Psoas muscle (tissue), 8 donors: Measurements from ENCODE around the gene CUL3. TPM values are rescaled to one million over a fixed set of nuclear protein-coding genes. Genes with fewer than 3 reads are reported as not detected.
"Not testable (repeated sequence)": the region's sequence is repeated elsewhere in the genome, so short reads cannot be mapped to it uniquely, and the experiment has no call there.

Source experiments
- ATAC-seq, 4 donors: fragments of 200-7000 bp; cut with Tn5 transposase; one replicate each; pipeline ENCODE4 v1.9.1; 2020; ENCODE audit warnings: moderate library complexity in 3 of 4, mild to moderate bottlenecking in 2 of 4
- DNase-seq, 2 donors: peaks; one replicate each; pipeline ENCODE4 v3.0.0-alpha.2; 2020
- H3K27ac ChIP-seq: fragments of 200-600 bp; one replicate; pipeline ENCODE4 v1.8.0; 2022
- H3K27me3 ChIP-seq, 3 donors: fragments of 200-600 bp in 1 of 3; one replicate each; pipeline versions ENCODE4 v1.6.1 to v1.8.0; 2013 to 2022; ENCODE audit warnings: low read length in 2 of 3, mild to moderate bottlenecking in 2 of 3, moderate library complexity in 1 of 3; ENCODE audit not compliant: insufficient read depth in 3 of 3
- H3K36me3 ChIP-seq, 2 donors: fragments of 200-600 bp in 1 of 2; one replicate each; pipeline versions ENCODE4 v1.6.1 to v1.8.0; 2013 to 2022; ENCODE audit warnings: low read depth in 1 of 2, mild to moderate bottlenecking in 1 of 2, moderate library complexity in 1 of 2; ENCODE audit not compliant: insufficient read depth in 1 of 2
- H3K4me1 ChIP-seq: fragments of 200-600 bp; one replicate; pipeline ENCODE4 v1.8.0; 2022
- H3K4me3 ChIP-seq: fragments of 200-600 bp; one replicate; pipeline ENCODE4 v1.8.0; 2022; ENCODE audit warnings: mild to moderate bottlenecking
- H3K9me3 ChIP-seq: fragments of 200-600 bp; one replicate; pipeline ENCODE4 v1.8.0; 2022
- WGBS, 3 donors: extraction: QIAGEN DNeasy Blood & Tissue Kit; methylation state at CpG; one replicate each; pipeline versions ENCODE4 v1.1.6 to v1.1.7; 2013; 5-methylcytosine and 5-hydroxymethylcytosine counted together
- intact Hi-C, 2 donors: fragments of 100-400 bp; cut with DNase I; formaldehyde crosslinking; loops; one replicate each; pipeline versions ENCODE4 v1.11.0 to v1.14.2; 2022
- polyA plus RNA-seq, 3 donors: library from polyadenylated mRNA; stranded (reverse); fragments of 200-250 nt; gene quantifications; one replicate each; pipeline ENCODE4 v1.2.3, GENCODE V29; 2013
- total RNA-seq, 4 donors: library from RNA; stranded (reverse); fragmentation: NEBNext Ultra II Directional in 2 of 4; extraction: Animal tissue kit (Norgen Biotek cat#: 25700) in 2 of 4; gene quantifications; one replicate each; pipeline versions ENCODE4 v1.2.1 to v1.2.4, GENCODE V29; 2021 to 2023
- TF ChIP-seq, protein P1 (sequence below): fragments of 200-600 bp; IDR thresholded peaks from one replicate; pipeline ENCODE4 v1.8.0; 2022; ENCODE audit warnings: antibody characterized with exemption
- donor health status: healthy with polysubstance abuse.
- donor health status: DM: no; HTN: no; CAD: no; lungs with moderate emphysema.
- donor health status: Bipolar disorder and iron deficiency.
- donor health status: healthy.
- donor health status: DM: yes; HTN: yes; CAD: no.
- donor health status: DM: no; HTN: no; CAD: no.
- donor health status: DM: no; HTN: no; CAD: no.
- donor health status: DM: yes; HTN: yes; CAD: no.

Gene CUL3
- total and polyA plus RNA-seq, 7 donors: 103 to 218 (median 128) TPM

DNA sequence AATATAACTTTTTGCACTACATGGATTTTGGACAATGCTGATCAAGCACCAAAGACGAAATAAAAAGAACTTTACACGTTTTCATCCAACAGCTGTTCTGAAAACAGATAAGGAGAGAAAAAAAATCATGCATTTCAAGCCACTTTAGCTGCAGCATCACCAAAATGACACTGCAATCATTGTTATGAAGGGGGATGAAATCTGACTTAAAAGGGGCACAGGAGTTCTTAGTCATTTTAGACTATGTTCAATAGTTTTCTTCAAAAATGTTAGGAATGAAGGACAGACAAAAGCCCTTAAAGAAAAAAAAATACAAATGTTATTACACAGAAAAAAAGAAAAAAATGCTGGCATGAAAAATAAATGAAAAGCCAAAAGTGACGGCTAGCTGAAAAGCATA, 71.2 kb downstream of the CUL3 start:
- Histone ChIP-seq H3K9me3 (no peaks in the 10 kb centered on the region), H3K27ac (no peak overlapping the region), H3K4me1 (peaks cover 2% of the 10 kb centered on the region), H3K4me3 (no peak overlapping the region), H3K36me3 (peaks cover 0 to 8% of the 10 kb centered on the region in 2 donors), H3K27me3 (no peaks in the 10 kb centered on the region)
- ATAC-seq (no peak), DNase-seq (no peak)
- intact Hi-C loops: no loop called here
- TF ChIP-seq, protein P1, sequence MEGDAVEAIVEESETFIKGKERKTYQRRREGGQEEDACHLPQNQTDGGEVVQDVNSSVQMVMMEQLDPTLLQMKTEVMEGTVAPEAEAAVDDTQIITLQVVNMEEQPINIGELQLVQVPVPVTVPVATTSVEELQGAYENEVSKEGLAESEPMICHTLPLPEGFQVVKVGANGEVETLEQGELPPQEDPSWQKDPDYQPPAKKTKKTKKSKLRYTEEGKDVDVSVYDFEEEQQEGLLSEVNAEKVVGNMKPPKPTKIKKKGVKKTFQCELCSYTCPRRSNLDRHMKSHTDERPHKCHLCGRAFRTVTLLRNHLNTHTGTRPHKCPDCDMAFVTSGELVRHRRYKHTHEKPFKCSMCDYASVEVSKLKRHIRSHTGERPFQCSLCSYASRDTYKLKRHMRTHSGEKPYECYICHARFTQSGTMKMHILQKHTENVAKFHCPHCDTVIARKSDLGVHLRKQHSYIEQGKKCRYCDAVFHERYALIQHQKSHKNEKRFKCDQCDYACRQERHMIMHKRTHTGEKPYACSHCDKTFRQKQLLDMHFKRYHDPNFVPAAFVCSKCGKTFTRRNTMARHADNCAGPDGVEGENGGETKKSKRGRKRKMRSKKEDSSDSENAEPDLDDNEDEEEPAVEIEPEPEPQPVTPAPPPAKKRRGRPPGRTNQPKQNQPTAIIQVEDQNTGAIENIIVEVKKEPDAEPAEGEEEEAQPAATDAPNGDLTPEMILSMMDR: no peak
- WGBS, 3 donors: 42 to 54% (median 47%) methylated on average over 3 of the region's 3 CpGs

- Histone ChIP-seq H3K27ac (no peak overlapping the region), H3K9me3 (no peaks in the 10 kb centered on the region), H3K4me1 (no peaks in the 10 kb centered on the region), H3K27me3 (no peaks in the 10 kb centered on the region), H3K36me3 (peaks cover 3 to 43% of the 10 kb centered on the region in 2 donors), H3K4me3 (no peak overlapping the region)
- DNase-seq (no peak), ATAC-seq (no peak)
- WGBS, 3 donors: 96 to 99% (median 98%) methylated on average over 1 of the region's 1 CpG
- TF ChIP-seq, protein P1: no peak
- intact Hi-C loops: no loop called here
Measured at GRCh38 chr2:224507789-224508188, 77.4 kb downstream of the CUL3 start.

DNA sequence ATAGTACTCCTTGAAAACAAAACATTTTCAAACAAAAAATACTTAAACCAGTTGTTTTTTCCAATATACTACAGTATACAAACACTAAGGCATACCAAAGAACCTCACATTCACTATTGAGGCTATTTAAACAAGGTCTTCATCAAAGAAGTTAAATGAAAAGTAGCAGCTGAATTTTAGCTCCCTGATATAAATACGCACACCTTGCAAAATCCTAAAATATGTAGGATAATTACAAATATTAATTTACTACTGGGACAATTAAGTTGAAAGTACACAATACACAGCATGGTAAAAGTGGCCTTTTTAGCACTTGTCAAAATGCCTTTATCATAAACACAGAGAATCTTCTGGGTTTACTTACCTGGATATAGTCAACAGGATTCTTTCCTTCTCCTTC, 78.7 kb downstream of the CUL3 start:
- H3K4me1 ChIP-seq: no peaks in the 10 kb centered on the region
- no peaks in the 10 kb centered on the region for H3K9me3 ChIP-seq
- 97 to 100% (median 98%) methylated on average over 1 of the region's 1 CpG for WGBS, 3 donors
- TF ChIP-seq, protein P1: no peak
- peaks cover 3 to 53% of the 10 kb centered on the region in 2 donors for H3K36me3 ChIP-seq
- no peak overlapping the region for H3K4me3 ChIP-seq
- no peak for DNase-seq
- no peak overlapping the region for H3K27ac ChIP-seq
- intact Hi-C loops: no loop called here
- no peaks in the 10 kb centered on the region for H3K27me3 ChIP-seq
- ATAC-seq: no peak

- Histone ChIP-seq H3K27ac (no peak overlapping the region), H3K36me3 (peaks cover 3 to 97% of the 10 kb centered on the region in 2 donors), H3K27me3 (no peaks in the 10 kb centered on the region), H3K9me3 (no peaks in the 10 kb centered on the region), H3K4me3 (no peak overlapping the region), H3K4me1 (no peaks in the 10 kb centered on the region)
- DNase-seq: no peak
- 80 to 86% (median 85%) methylated on average over 3 of the region's 3 CpGs for WGBS, 3 donors
- no peak for ATAC-seq
- intact Hi-C loops: loop anchor here in 1 of 2 donors (10.0 kb wide), 1 partner anchor 86 kb away; the partner anchor contains the start of gene CUL3
- TF ChIP-seq, protein P1: no peak
Measured at GRCh38 chr2:224498991-224499390, 86.2 kb downstream of the CUL3 start.

GRCh38 chr2:224492531-224492930, 92.6 kb downstream of the CUL3 start:
- no peak for DNase-seq
- intact Hi-C loops: loop anchor here in 1 of 2 donors (10.0 kb wide), 1 partner anchor 92 kb away; the partner anchor contains the start of gene CUL3
- no peak overlapping the region for H3K4me3 ChIP-seq
- TF ChIP-seq, protein P1: no peak
- peaks cover 2 to 37% of the 10 kb centered on the region in 2 donors for H3K36me3 ChIP-seq
- H3K27me3 ChIP-seq: no peaks in the 10 kb centered on the region
- WGBS, 3 donors: 62 to 66% (median 62%) methylated on average over 2 of the region's 2 CpGs
- H3K4me1 ChIP-seq: no peaks in the 10 kb centered on the region
- peak in 3 of 4 donors; percentile 26 to 68 (median 52) for ATAC-seq
- no peak overlapping the region for H3K27ac ChIP-seq
- peaks cover 8% of the 10 kb centered on the region for H3K9me3 ChIP-seq

GRCh38 chr2:224487940-224488339, 97.2 kb downstream of the CUL3 start:
- intact Hi-C loops, H3K9me3 ChIP-seq, H3K36me3 ChIP-seq, H3K27me3 ChIP-seq, ATAC-seq, H3K4me3 ChIP-seq, H3K27ac ChIP-seq, DNase-seq, H3K4me1 ChIP-seq: not testable (repeated sequence)
- 61 to 94% (median 80%) methylated on average over 4 of the region's 4 CpGs for WGBS, 3 donors

DNA sequence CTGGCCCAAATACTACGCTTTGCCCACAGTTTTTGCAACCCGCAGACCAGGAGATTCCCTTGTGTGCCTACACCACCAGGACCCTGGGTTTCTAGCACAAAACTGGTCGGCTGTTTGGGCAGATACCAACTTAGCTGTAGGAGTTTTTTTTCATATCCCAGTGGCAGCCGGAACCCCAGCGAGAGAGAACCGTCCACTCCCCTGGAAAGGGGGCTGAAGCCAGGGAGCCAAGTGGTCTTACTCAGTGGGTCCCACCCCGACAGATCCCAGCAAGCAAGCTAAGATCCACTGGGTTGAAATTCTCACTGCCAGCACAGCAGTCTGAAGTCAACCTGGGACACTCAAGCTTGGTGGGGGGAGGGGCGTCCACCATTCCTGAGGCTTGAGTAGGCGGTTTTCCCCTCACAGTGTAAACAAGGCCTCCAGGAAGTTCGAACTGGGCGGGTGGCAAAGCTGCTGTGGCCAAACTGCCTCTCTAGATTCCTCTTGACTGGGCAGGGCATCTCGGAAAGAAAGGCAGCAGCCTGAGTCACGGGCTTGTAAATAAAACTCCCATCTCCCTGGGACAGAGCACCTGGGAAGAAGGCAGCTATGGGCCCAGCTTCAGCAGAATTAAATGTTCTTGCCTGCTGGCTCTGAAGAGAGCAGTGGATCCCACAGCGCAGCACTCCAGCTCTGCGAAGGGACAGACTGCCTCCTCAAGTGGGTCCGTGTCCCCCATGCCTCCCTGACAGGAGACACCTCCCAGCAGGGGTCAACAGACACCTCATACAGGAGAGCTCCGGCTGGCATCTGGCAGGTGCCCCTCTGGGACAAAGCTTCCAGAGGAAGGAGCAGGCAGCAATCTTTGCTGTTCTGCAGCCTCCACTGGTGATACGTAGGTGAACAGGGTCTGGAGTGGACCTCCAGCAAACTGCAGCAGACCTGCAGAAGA, 99.8 kb downstream of the CUL3 start:
- DNase-seq (peak; percentile 28 to 74), ATAC-seq (peak; percentile 67 to 97 (median 84))
- WGBS, 3 donors: 73 to 80% (median 75%) methylated on average over 18 of the region's 18 CpGs
- H3K4me3 ChIP-seq, intact Hi-C loops, H3K4me1 ChIP-seq, H3K27ac ChIP-seq, H3K9me3 ChIP-seq, H3K27me3 ChIP-seq: not testable (repeated sequence)
- H3K36me3 ChIP-seq: peaks cover 0 to 22% of the 10 kb centered on the region in 2 donors
